A549 treated with Hydrocortisone at 1 μM for 4 hours (cell line): ENCODE measurements around the gene PSMD7. TPM values are rescaled to one million over a fixed set of nuclear protein-coding genes. Genes with fewer than 3 reads are reported as not detected.

ENCODE experiments used
- total RNA-seq: library from RNA; stranded (reverse); fragments of 200-300 nt; extraction: Qiagen RNA extraction; gene quantifications from 5 replicates; pipeline ENCODE4 v1.2.3, GENCODE V29; 2022

The PSMD7 gene
- 127 to 200 TPM (median 147 TPM) in 5 replicates for total RNA-seq

DNA sequence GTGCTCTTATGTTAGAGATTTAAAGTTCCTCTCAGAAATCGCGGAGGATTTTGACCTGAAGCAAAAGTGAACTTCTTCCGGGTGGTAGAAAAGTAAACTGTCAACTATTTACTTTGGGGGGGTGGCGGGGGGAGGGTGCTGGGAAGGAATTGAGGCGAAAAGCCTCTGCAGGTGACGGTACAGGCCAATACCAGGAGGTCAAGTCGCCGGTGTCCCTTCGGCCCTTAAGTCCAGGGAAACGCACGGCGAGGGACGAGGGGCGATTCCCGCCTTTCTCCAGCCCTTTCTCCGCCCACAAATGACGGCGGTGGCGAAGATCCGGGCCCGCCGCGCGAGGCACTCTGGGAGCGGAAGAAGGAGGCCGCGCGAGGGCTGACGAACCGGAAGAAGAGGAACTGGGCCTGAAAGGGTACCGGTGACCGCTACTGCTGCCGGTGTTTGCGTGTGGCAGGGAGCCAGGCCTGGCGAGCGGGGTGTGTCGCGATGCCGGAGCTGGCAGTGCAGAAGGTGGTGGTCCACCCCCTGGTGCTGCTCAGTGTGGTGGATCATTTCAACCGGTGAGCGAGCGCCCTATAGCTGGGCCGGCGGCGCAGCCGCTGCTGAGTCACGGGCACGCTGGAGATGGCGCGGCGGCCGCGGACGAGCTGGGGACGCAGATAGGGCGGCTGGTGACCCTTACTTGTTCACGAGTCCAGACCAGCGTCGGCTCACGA is at the start of gene PSMD7:
TSS of gene PSMD7 (plus strand) at position 383 of the 713 bp plus-strand sequence. CDS start at position 484, 101 bp downstream.

Other genes with a start within 250 kb of the PSMD7 start
- gene NPIPB15, start 79.5 kb downstream of the PSMD7 start, total RNA-seq = 0.35 to 0.59 TPM in 2 of 5 replicates, not detected in the others
- 0.11 to 0.50 TPM (median 0.36 TPM) in 5 replicates for gene CLEC18B, start 124.7 kb downstream of the PSMD7 start, total RNA-seq